Tibial artery (tissue), 4 donors: ENCODE measurements around the gene THEMIS.

ENCODE experiments used
- DNase-seq, 2 donors: peaks; one replicate each; pipeline ENCODE4 v3.0.0-alpha.2; 2019
- H3K27ac ChIP-seq, 2 donors: fragments of 200-600 bp; sonication (generic) in 1 of 2; 1 replicate in 1 of 2; 2 replicates in 1 of 2; pipeline ENCODE4 v1.5.1; 2018 to 2019; ENCODE audit warnings: mild to moderate bottlenecking in 1 of 2
- H3K27me3 ChIP-seq, 2 donors: fragments of 200-600 bp; sonication (generic) in 1 of 2; one replicate each; pipeline versions ENCODE4 v1.5.1 to v1.6.0; 2016 to 2019
- H3K36me3 ChIP-seq, 3 donors: fragments of 200-600 bp; sonication (generic) in 2 of 3; one replicate each; pipeline ENCODE4 v1.5.1; 2016 to 2019; ENCODE audit warnings: mild to moderate bottlenecking in 2 of 3
- H3K4me1 ChIP-seq, 4 donors: fragments of 200-600 bp; sonication (generic) in 2 of 4; 1 replicate in 3 of 4; 2 replicates in 1 of 4; pipeline ENCODE4 v1.5.1; 2016 to 2019
- H3K4me3 ChIP-seq, 2 donors: fragments of 200-600 bp; sonication (generic) in 1 of 2; 1 replicate in 1 of 2; 2 replicates in 1 of 2; pipeline ENCODE4 v1.5.1; 2018 to 2019; ENCODE audit warnings: mild to moderate bottlenecking in 2 of 2
- H3K9me3 ChIP-seq, 3 donors: fragments of 200-600 bp; sonication (generic) in 1 of 3; one replicate each; pipeline ENCODE4 v1.5.1; 2016 to 2019
- CTCF ChIP-seq, 2 experiments: fragments of 200-600 bp in 1 of 2; fragments of 450-650 bp in 1 of 2; IDR thresholded peaks; one replicate each; pipeline ENCODE4 v1.5.1; 2017 to 2019; ENCODE audit warnings: antibody characterized with exemption in 2 of 2, mild to moderate bottlenecking in 1 of 2, moderate library complexity in 1 of 2
- intact Hi-C: fragments of 100-400 bp; cut with DNase I; formaldehyde crosslinking; loops from one replicate; pipeline ENCODE4 v1.15.0; 2023; ENCODE audit warnings: low total_unique reads

The THEMIS gene

GRCh38 chr6:127939442-127940066 lies 38.7 kb upstream of the THEMIS start:
- H3K27ac ChIP-seq: no peak overlapping the region
- TF ChIP-seq CTCF (IDR thresholded peaks at IDR 0.05): no peak
- no peak for DNase-seq

GRCh38 chr6:127938701-127939100 lies 37.8 kb upstream of the THEMIS start:
- intact Hi-C loops: no loop called here
- no peaks in the 10 kb centered on the region for H3K36me3 ChIP-seq

More at GRCh38 chr6:127939442-127940066, 38.7 kb upstream of the THEMIS start:
- H3K27me3 ChIP-seq: no peaks in the 10 kb centered on the region
- H3K4me3 ChIP-seq: no peak overlapping the region
- no peaks in the 10 kb centered on the region for H3K9me3 ChIP-seq
- H3K4me1 ChIP-seq: peaks cover 0 to 9% (median 0%) of the 10 kb centered on the region in 4 donors
- intact Hi-C loops: no loop called here
- no peaks in the 10 kb centered on the region for H3K36me3 ChIP-seq

DNA sequence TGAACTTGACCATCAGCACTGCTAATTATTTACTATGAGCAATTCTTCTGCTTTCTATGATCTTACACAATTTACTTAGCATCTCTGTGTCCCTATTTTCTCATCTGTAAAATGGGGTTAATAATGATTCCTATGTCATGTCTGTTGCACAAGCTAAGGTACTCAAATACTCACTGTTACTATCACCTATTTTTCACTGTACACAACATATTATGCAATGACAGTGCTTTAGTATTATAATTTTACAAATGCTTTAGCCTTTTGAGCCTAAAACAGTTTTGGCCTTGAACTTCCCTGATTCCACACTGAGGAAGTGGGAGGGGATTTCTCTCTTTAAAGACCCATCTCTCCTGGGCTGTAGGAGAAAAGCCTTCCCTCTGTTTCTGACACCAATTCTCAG lies 36.9 kb upstream of the THEMIS start:
- Histone ChIP-seq H3K27ac (no peak overlapping the region), H3K36me3 (no peaks in the 10 kb centered on the region), H3K4me1 (peaks cover 0 to 9% (median 0%) of the 10 kb centered on the region in 4 donors), H3K27me3 (no peaks in the 10 kb centered on the region), H3K9me3 (peaks cover 0 to 4% (median 0%) of the 10 kb centered on the region in 3 donors), H3K4me3 (no peak overlapping the region)
- DNase-seq: no peak
- intact Hi-C loops: no loop called here
- TF ChIP-seq CTCF (IDR thresholded peaks at IDR 0.05): no peak

More at GRCh38 chr6:127938701-127939100, 37.8 kb upstream of the THEMIS start:
- Histone ChIP-seq H3K4me3 (no peak overlapping the region), H3K9me3 (no peaks in the 10 kb centered on the region), H3K4me1 (peaks cover 0 to 9% (median 0%) of the 10 kb centered on the region in 4 donors), H3K27me3 (no peaks in the 10 kb centered on the region), H3K27ac (no peak overlapping the region)
- DNase-seq: no peak
- no peak for TF ChIP-seq CTCF (IDR thresholded peaks at IDR 0.05)

DNA sequence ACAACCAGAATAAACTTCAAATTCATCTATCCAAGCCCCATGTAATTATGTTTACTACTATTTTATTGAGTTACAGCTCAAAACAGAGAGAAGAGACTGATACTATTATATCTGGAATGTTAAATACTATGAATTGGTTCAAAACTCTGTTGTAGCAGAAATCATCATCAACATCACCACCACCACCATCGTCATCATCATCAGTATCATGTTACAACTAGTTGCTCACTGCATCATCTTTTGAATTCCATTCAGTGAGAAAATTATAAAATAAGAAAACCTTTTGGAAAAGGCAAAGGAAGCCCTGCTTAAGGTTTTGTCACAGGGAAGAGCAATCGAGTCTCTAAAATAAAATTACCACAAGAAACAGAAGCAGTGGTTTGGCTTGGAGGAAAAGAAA lies 36.2 kb upstream of the THEMIS start:
- H3K36me3 ChIP-seq: no peaks in the 10 kb centered on the region
- no peak overlapping the region for H3K27ac ChIP-seq
- H3K27me3 ChIP-seq: no peaks in the 10 kb centered on the region
- peaks cover 0 to 7% (median 0%) of the 10 kb centered on the region in 3 donors for H3K9me3 ChIP-seq
- H3K4me3 ChIP-seq: no peak overlapping the region
- H3K4me1 ChIP-seq: peaks cover 0 to 9% (median 0%) of the 10 kb centered on the region in 4 donors
- intact Hi-C loops: no loop called here
- DNase-seq: no peak
- TF ChIP-seq CTCF (IDR thresholded peaks at IDR 0.05): no peak

DNA sequence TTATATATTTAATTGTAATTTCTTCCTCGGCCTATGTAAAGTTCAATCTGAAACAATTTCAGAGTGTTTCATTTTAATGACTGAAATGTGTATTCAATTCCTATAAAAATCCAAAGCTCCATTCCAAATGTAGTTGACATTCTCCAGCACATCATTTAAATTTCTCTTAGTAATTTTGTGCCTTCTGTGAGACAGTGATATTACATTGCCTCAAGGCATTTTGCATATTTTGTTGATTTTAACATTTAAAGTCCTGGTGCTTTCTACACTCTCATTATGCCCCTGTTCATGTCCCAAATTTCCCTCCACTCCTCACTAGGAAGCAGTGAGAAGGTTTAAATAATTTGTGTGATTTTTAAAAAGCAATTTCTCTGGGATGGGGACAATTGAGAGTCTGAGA lies 34.1 kb upstream of the THEMIS start:
- H3K36me3 ChIP-seq: no peaks in the 10 kb centered on the region
- no peak for TF ChIP-seq CTCF (IDR thresholded peaks at IDR 0.05)
- intact Hi-C loops: no loop called here
- H3K27ac ChIP-seq: no peak overlapping the region
- no peak overlapping the region for H3K4me3 ChIP-seq
- no peaks in the 10 kb centered on the region for H3K27me3 ChIP-seq
- DNase-seq: no peak
- H3K4me1 ChIP-seq: peaks cover 0 to 8% (median 0%) of the 10 kb centered on the region in 4 donors
- peaks cover 0 to 7% (median 0%) of the 10 kb centered on the region in 3 donors for H3K9me3 ChIP-seq
